Progenitor cell of endocrine pancreas (in vitro differentiated cells): ENCODE measurements around the gene LHX6. TPM values are rescaled to one million over a fixed set of nuclear protein-coding genes. Genes with fewer than 3 reads are reported as not detected.
A peak's percentile ranks its signal among the peaks of the same experiment; 100 is the strongest.

ENCODE experiments used
- DNase-seq: peaks from one replicate; pipeline ENCODE4 v3.0.0; 2021; ENCODE audit warnings: low spot score; ENCODE audit not compliant: unreplicated experiment
- H3K27ac Mint-ChIP-seq: 2 replicates; pipeline ENCODE4 v1.8.0; 2021; ENCODE audit warnings: mild to moderate bottlenecking, moderate library complexity, mixed read lengths
- H3K27me3 Mint-ChIP-seq: 2 replicates; pipeline ENCODE4 v1.8.0; 2021; ENCODE audit warnings: mixed read lengths
- H3K36me3 Mint-ChIP-seq: 2 replicates; pipeline ENCODE4 v1.8.0; 2022; ENCODE audit warnings: mixed read lengths; ENCODE audit not compliant: insufficient read depth
- H3K4me1 Mint-ChIP-seq: 2 replicates; pipeline ENCODE4 v1.8.0; 2021; ENCODE audit warnings: low read depth, mixed read lengths
- H3K4me3 Mint-ChIP-seq: 2 replicates; pipeline ENCODE4 v1.8.0; 2021; ENCODE audit warnings: low read depth, mild to moderate bottlenecking, moderate library complexity, mixed read lengths
- H3K9me3 Mint-ChIP-seq: 2 replicates; pipeline ENCODE4 v1.8.0; 2021; ENCODE audit warnings: low read depth, mixed read lengths
- CTCF ChIP-seq: fragments of 200-600 bp; sonication (generic); IDR thresholded peaks from one replicate; pipeline ENCODE4 v1.5.0; 2021; ENCODE audit warnings: antibody characterized with exemption, mild to moderate bottlenecking; ENCODE audit not compliant: unreplicated experiment
- total RNA-seq: library from RNA; stranded (reverse); gene quantifications from 2 replicates; pipeline ENCODE4 v1.2.1, GENCODE V29; 2021

Gene LHX6
- total RNA-seq, 1 donor from 2014 or later, result 1.6 TPM

- peaks cover 53% of the 10 kb centered on the region for H3K27me3 Mint-ChIP-seq
- H3K4me3 Mint-ChIP-seq, result peak overlapping the region; percentile 33
- H3K9me3 Mint-ChIP-seq, result no peaks in the 10 kb centered on the region
- no peak for TF ChIP-seq CTCF
- peaks cover 6% of the 10 kb centered on the region for H3K4me1 Mint-ChIP-seq
- H3K27ac Mint-ChIP-seq, result no peak overlapping the region
- H3K36me3 Mint-ChIP-seq, result peaks cover 2% of the 10 kb centered on the region
- no peak for DNase-seq
These were observed 578 bp downstream of the LHX6 start for GRCh38 chr9:122228191-122228567.

- DNase-seq, result no peak
- peaks cover 53% of the 10 kb centered on the region for H3K27me3 Mint-ChIP-seq
- no peaks in the 10 kb centered on the region for H3K9me3 Mint-ChIP-seq
- H3K4me3 Mint-ChIP-seq, result peak overlapping the region; percentile 36
- H3K4me1 Mint-ChIP-seq, result peaks cover 6% of the 10 kb centered on the region
- peaks cover 2% of the 10 kb centered on the region for H3K36me3 Mint-ChIP-seq
- no peak for TF ChIP-seq CTCF
- peak overlapping the region; percentile 65 for H3K27ac Mint-ChIP-seq
These were observed 1.2 kb downstream of the LHX6 start for GRCh38 chr9:122227575-122227900.

- no peak for DNase-seq
- no peaks in the 10 kb centered on the region for H3K9me3 Mint-ChIP-seq
- H3K4me3 Mint-ChIP-seq, result peak overlapping the region; percentile 27
- peaks cover 6% of the 10 kb centered on the region for H3K4me1 Mint-ChIP-seq
- H3K27ac Mint-ChIP-seq, result no peak overlapping the region
- H3K36me3 Mint-ChIP-seq, result peaks cover 2% of the 10 kb centered on the region
- no peak for TF ChIP-seq CTCF
- H3K27me3 Mint-ChIP-seq, result peaks cover 59% of the 10 kb centered on the region
These were observed 1.8 kb downstream of the LHX6 start for GRCh38 chr9:122226758-122227574.

GRCh38 chr9:122226142-122226757 lies 2.5 kb downstream of the LHX6 start:
- Mint-ChIP-seq H3K4me3 (no peak overlapping the region), H3K36me3 (peaks cover 2% of the 10 kb centered on the region), H3K9me3 (no peaks in the 10 kb centered on the region), H3K27me3 (peaks cover 66% of the 10 kb centered on the region), H3K27ac (no peak overlapping the region), H3K4me1 (peaks cover 7% of the 10 kb centered on the region)
- no peak for TF ChIP-seq CTCF
- no peak for DNase-seq

- peaks cover 2% of the 10 kb centered on the region for H3K36me3 Mint-ChIP-seq
- H3K4me1 Mint-ChIP-seq, result peaks cover 7% of the 10 kb centered on the region
- H3K4me3 Mint-ChIP-seq, result no peak overlapping the region
- H3K27me3 Mint-ChIP-seq, result peaks cover 72% of the 10 kb centered on the region
- no peak for DNase-seq
- H3K9me3 Mint-ChIP-seq, result no peaks in the 10 kb centered on the region
- no peak overlapping the region for H3K27ac Mint-ChIP-seq
- no peak for TF ChIP-seq CTCF
These were observed 3.2 kb downstream of the LHX6 start for GRCh38 chr9:122225312-122226141.
